ENCODE measurements around the gene VGLL4. TPM values are rescaled to one million over a fixed set of nuclear protein-coding genes. Genes with fewer than 3 reads are reported as not detected.

VGLL4 gene
- total and polyA plus RNA-seq, 2 experiments from 2014 or later: 30.9 to 46.5 TPM

DNA sequence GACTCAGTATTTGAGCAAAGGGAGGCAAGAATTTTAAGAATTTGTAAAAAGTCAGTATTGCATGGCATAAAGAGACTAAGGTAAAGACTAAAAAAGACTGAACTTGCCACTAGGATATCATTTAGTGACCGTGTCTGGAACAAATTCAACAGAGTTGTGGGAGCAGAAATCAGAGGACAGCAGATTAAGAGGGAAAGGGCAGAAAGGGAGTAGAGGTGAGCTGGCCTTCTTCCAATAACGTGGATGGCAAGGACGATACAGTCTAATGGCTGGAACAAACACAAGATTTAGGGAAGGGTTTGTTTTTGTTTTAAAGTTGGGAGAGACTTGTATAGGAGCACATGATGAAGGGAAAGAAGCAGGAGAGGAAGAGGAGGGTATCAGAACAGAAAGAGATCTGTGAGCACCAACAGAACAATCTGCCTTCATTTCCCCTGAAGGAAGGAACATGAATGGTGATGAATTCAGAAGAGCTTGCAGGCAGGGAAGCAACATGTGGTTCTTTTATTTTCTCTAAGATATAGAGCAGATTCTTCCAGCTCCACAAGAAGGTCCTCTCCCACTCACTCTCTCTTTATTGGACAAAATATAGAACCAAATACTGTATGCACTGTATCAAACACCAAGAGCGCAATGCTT is 8.6 kb downstream of the VGLL4 start:
- Histone ChIP-seq H3K4me2 (ENCODE audit: unreplicated experiment) (peak overlapping the region; percentile 91), H3K9me2 (ENCODE audit: insufficient read depth) (no peaks in the 10 kb centered on the region), H3K79me2 (ENCODE audit: insufficient read depth) (peaks cover 100% of the 10 kb centered on the region), H3K4me3 (no peak overlapping the region), H3K36me3 (ENCODE audit: low read depth) (no peaks in the 10 kb centered on the region), H3K9me3 (ENCODE audit: low read depth) (no peaks in the 10 kb centered on the region), H3K27ac (peak overlapping the region; percentile 100; the same call in 1 of the 2 replicates), H4K20me1 (ENCODE audit: insufficient read depth) (no peaks in the 10 kb centered on the region; the same call in 1 of the 2 replicates), H3F3A (ENCODE audit: insufficient read depth) (peaks cover 34% of the 10 kb centered on the region), H3K4me1 (ENCODE audit: insufficient read depth) (peaks cover 55% of the 10 kb centered on the region), H3K27me3 (replicated peaks; ENCODE audit: insufficient read depth) (no peaks in the 10 kb centered on the region), H3K9ac (no peak overlapping the region), H2AFZ (no peak overlapping the region)
- no peak for DNase-seq
- in situ Hi-C loops (cut with MboI): no loop called here
- 54 to 58% methylated on average over 4 of the region's 4 CpGs for WGBS, 2 experiments (ENCODE audit: low coverage in 1 of 2, low lambda C conversion rate in 2 of 2, missing lambda C conversion rate in 2 of 2)
- TF ChIP-seq EZH2phosphoT487 (IDR thresholded peaks at IDR 0.05; ENCODE audit: insufficient read depth, low read depth) (no peak), EZH2 (IDR thresholded peaks at IDR 0.05; ENCODE audit: insufficient read depth, poor library complexity, severe bottlenecking) (no peak)

DNA sequence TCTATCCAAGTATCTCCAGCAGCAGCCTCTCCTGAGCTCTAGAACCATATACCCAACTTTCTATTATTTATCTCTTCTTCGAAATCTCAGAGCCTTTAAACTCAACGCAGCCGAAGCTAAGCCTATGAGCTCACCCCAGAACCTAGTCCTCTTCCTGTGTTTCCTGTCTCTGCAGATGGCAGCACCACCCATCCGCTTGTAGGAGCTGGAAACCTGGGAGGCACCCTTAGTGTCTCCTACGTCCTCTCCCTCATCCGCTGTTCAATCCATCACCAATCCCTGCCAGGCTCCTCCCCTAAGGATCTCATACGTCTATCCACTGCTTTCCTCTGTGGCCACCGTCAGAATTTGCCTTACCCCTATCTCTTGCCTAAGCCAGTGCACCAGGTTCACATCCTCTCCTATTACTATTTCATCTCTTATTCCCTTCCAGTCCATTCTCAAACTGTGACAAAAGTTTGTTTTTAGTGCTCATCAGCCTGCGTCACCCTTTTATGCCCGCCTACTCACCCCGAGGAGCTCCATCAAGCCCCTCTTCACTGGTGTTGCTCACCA is 9.6 kb downstream of the VGLL4 start:
- no peak overlapping the region for H2AFZ ChIP-seq
- H4K20me1 ChIP-seq (ENCODE audit: insufficient read depth): no peaks in the 10 kb centered on the region; the same call in 1 of the 2 replicates
- peaks cover 34% of the 10 kb centered on the region for H3F3A ChIP-seq (ENCODE audit: insufficient read depth)
- peaks cover 100% of the 10 kb centered on the region for H3K79me2 ChIP-seq (ENCODE audit: insufficient read depth)
- WGBS, 2 experiments (ENCODE audit: low coverage in 1 of 2, low lambda C conversion rate in 2 of 2, missing lambda C conversion rate in 2 of 2): 80 to 81% methylated on average over 11 of the region's 11 CpGs
- no peak for DNase-seq
- no peak overlapping the region for H3K4me2 ChIP-seq (ENCODE audit: unreplicated experiment)
- H3K4me3 ChIP-seq: no peak overlapping the region
- peaks cover 54% of the 10 kb centered on the region for H3K4me1 ChIP-seq (ENCODE audit: insufficient read depth)
- H3K36me3 ChIP-seq (ENCODE audit: low read depth): no peaks in the 10 kb centered on the region
- H3K27me3 ChIP-seq (replicated peaks; ENCODE audit: insufficient read depth): no peaks in the 10 kb centered on the region
- no peaks in the 10 kb centered on the region for H3K9me2 ChIP-seq (ENCODE audit: insufficient read depth)
- no peak overlapping the region for H3K9ac ChIP-seq
- no peaks in the 10 kb centered on the region for H3K9me3 ChIP-seq (ENCODE audit: low read depth)
- TF ChIP-seq EZH2phosphoT487 (IDR thresholded peaks at IDR 0.05; ENCODE audit: insufficient read depth, low read depth) (no peak), EZH2 (IDR thresholded peaks at IDR 0.05; ENCODE audit: insufficient read depth, poor library complexity, severe bottlenecking) (no peak)
- H3K27ac ChIP-seq: no peak overlapping the region
- in situ Hi-C loops (cut with MboI): no loop called here

DNA sequence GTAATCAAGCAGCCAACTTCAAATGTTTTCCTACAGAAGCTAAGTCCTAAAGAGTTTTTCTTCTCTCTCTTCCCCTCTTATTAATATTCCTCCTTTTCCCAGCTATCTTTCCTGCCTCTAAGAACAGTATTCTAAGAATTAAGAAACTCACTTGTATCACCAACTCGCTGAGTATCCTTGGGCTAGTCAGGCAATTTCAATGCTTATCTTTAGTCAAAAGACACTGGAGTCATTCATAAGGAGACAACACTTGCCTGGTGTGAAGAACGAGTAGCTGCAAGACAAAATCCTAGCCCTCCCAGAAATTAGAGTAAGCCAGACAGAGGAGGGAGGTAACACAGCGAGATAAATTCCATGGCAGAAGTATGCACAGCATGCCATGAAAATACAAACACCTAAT is 10.7 kb downstream of the VGLL4 start:
- Histone ChIP-seq H3K4me2 (ENCODE audit: unreplicated experiment) (no peak overlapping the region), H2AFZ (no peak overlapping the region), H3F3A (ENCODE audit: insufficient read depth) (peaks cover 34% of the 10 kb centered on the region), H3K9me2 (ENCODE audit: insufficient read depth) (no peaks in the 10 kb centered on the region), H3K4me3 (no peak overlapping the region), H3K27me3 (replicated peaks; ENCODE audit: insufficient read depth) (no peaks in the 10 kb centered on the region), H3K36me3 (ENCODE audit: low read depth) (no peaks in the 10 kb centered on the region), H3K9ac (no peak overlapping the region), H3K9me3 (ENCODE audit: low read depth) (no peaks in the 10 kb centered on the region), H3K27ac (0 out of 2 replicates have a peak overlapping the region, but pooled peaks have one; percentile 5), H3K79me2 (ENCODE audit: insufficient read depth) (peaks cover 100% of the 10 kb centered on the region), H4K20me1 (ENCODE audit: insufficient read depth) (no peaks in the 10 kb centered on the region; the same call in 1 of the 2 replicates), H3K4me1 (ENCODE audit: insufficient read depth) (peaks cover 45% of the 10 kb centered on the region)
- in situ Hi-C loops (cut with MboI): no loop called here
- DNase-seq: no peak
- 78 to 96% methylated on average over 3 of the region's 3 CpGs for WGBS, 2 experiments (ENCODE audit: low coverage in 1 of 2, low lambda C conversion rate in 2 of 2, missing lambda C conversion rate in 2 of 2)
- TF ChIP-seq EZH2phosphoT487 (IDR thresholded peaks at IDR 0.05; ENCODE audit: insufficient read depth, low read depth): no peak
- TF ChIP-seq EZH2 (IDR thresholded peaks at IDR 0.05; ENCODE audit: insufficient read depth, poor library complexity, severe bottlenecking): no peak

DNA sequence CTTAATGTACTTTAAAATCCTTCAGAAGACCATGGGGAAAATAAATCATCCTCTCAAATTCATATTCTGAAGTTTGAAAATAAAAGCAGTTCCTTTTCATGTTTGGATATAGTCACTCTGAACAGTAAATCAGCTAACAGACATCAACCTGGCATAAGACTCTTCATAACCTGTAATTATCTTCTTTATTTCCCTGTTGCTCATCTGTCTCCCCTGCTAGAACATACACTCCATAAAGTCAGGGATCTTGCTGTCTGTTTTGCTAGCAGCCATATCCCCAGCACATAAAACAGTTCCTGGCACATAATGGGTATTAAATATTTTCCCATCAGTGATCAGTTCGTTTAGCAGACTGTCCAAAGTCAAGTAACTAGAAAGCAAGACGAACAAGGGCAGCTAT is 11.2 kb downstream of the VGLL4 start:
- in situ Hi-C loops (cut with MboI): no loop called here
- no peaks in the 10 kb centered on the region for H3K36me3 ChIP-seq (ENCODE audit: low read depth)
- WGBS, 2 experiments (ENCODE audit: low coverage in 1 of 2, low lambda C conversion rate in 2 of 2, missing lambda C conversion rate in 2 of 2): 28 to 32% methylated on average over 2 of the region's 2 CpGs
- H3K9me2 ChIP-seq (ENCODE audit: insufficient read depth): no peaks in the 10 kb centered on the region
- H3K4me3 ChIP-seq: no peak overlapping the region
- no peaks in the 10 kb centered on the region for H3K9me3 ChIP-seq (ENCODE audit: low read depth)
- no peak overlapping the region for H2AFZ ChIP-seq
- DNase-seq: no peak
- no peaks in the 10 kb centered on the region for H3K27me3 ChIP-seq (replicated peaks; ENCODE audit: insufficient read depth)
- 0 out of 2 replicates have a peak overlapping the region, but pooled peaks have one; percentile 5 for H3K27ac ChIP-seq
- H4K20me1 ChIP-seq (ENCODE audit: insufficient read depth): no peaks in the 10 kb centered on the region; the same call in 1 of the 2 replicates
- H3K4me1 ChIP-seq (ENCODE audit: insufficient read depth): peaks cover 43% of the 10 kb centered on the region
- H3F3A ChIP-seq (ENCODE audit: insufficient read depth): peaks cover 35% of the 10 kb centered on the region
- H3K9ac ChIP-seq: no peak overlapping the region
- H3K79me2 ChIP-seq (ENCODE audit: insufficient read depth): peaks cover 100% of the 10 kb centered on the region
- H3K4me2 ChIP-seq (ENCODE audit: unreplicated experiment): no peak overlapping the region
- TF ChIP-seq EZH2 (IDR thresholded peaks at IDR 0.05; ENCODE audit: insufficient read depth, poor library complexity, severe bottlenecking) (no peak), EZH2phosphoT487 (IDR thresholded peaks at IDR 0.05; ENCODE audit: insufficient read depth, low read depth) (no peak)

All from GM23248 (cell line).